Right lobe of liver (tissue), 6 donors: Measurements from ENCODE around the gene PARP15. TPM values are rescaled to one million over a fixed set of nuclear protein-coding genes. Genes with fewer than 3 reads are reported as not detected.

Experiments used
- ATAC-seq, 4 donors: fragments of 200-7000 bp; cut with Tn5 transposase; one replicate each; pipeline ENCODE4 v1.9.1; 2020; ENCODE audit warnings: mild to moderate bottlenecking in 4 of 4, moderate library complexity in 4 of 4
- DNase-seq, 3 donors: peaks; one replicate each; pipeline ENCODE4 v3.0.0-alpha.2; 2020
- H3K27ac ChIP-seq, 3 donors: fragments of 200-600 bp; one replicate each; pipeline ENCODE4 v1.8.0; 2022
- H3K27me3 ChIP-seq, 2 donors: fragments of 200-600 bp; one replicate each; pipeline ENCODE4 v1.8.0; 2022
- H3K36me3 ChIP-seq, 4 donors: fragments of 200-600 bp; sonication (generic) in 1 of 4; one replicate each; pipeline versions ENCODE4 v1.5.1 to v1.8.0; 2017 to 2022; ENCODE audit warnings: control low read depth in 1 of 4
- H3K4me1 ChIP-seq, 4 donors: fragments of 200-600 bp; sonication (generic) in 1 of 4; one replicate each; pipeline versions ENCODE4 v1.5.1 to v1.8.0; 2017 to 2022; ENCODE audit warnings: control low read depth in 1 of 4
- H3K4me3 ChIP-seq, 3 donors: fragments of 200-600 bp; one replicate each; pipeline ENCODE4 v1.8.0; 2022
- H3K9me3 ChIP-seq, 4 donors: fragments of 200-600 bp; sonication (generic) in 1 of 4; one replicate each; pipeline versions ENCODE4 v1.5.1 to v1.8.0; 2017 to 2022; ENCODE audit warnings: control low read depth in 1 of 4
- POLR2A ChIP-seq: fragments of 450-650 bp; IDR thresholded peaks from one replicate; pipeline ENCODE4 v1.6.1; 2017; ENCODE audit warnings: antibody characterized with exemption, mild to moderate bottlenecking
- WGBS: methylation state at CpG from one replicate; pipeline ENCODE4 v1.1.6; 2018; ENCODE audit warnings: low coverage, low lambda C conversion rate; ENCODE audit not compliant: insufficient coverage; ENCODE audit errors: missing lambda C conversion rate; 5-methylcytosine and 5-hydroxymethylcytosine counted together
- intact Hi-C, 2 donors: fragments of 100-400 bp; cut with DNase I; formaldehyde crosslinking; loops; one replicate each; pipeline versions ENCODE4 v1.11.2 to v1.14.1; 2022
- total RNA-seq, 6 experiments: library from RNA; depleted of rRNA in 2 of 6; stranded (reverse); fragments of >200 nt in 2 of 6; fragmentation: NEBNext Ultra II Directional in 3 of 6; extraction: Animal tissue kit (Norgen Biotek cat#: 25700) in 3 of 6; gene quantifications; one replicate each; pipeline versions ENCODE4 v1.1.0 to v1.2.4, GENCODE V29; 2016 to 2023
- TF ChIP-seq, protein P1 (sequence below), 4 donors: fragments of 200-600 bp in 3 of 4; fragments of 450-650 bp in 1 of 4; IDR thresholded peaks; one replicate each; pipeline versions ENCODE4 v1.5.1 to v1.8.0; 2016 to 2022; ENCODE audit warnings: antibody characterized with exemption in 4 of 4, mild to moderate bottlenecking in 2 of 4
- donor health status: DM: no; HTN: yes; CAD: no.
- donor health status: DM: no; HTN: no; CAD: no.
- donor health status: DM: no; HTN: no; CAD: no.
- donor health status: DM: no; HTN: yes; CAD: no.
- donor health status: DM: no; HTN: yes; CAD: no.

The PARP15 gene
- total RNA-seq, 6 experiments from 2014 or later = 0.37 to 1.5 (median 1.3) TPM

DNA sequence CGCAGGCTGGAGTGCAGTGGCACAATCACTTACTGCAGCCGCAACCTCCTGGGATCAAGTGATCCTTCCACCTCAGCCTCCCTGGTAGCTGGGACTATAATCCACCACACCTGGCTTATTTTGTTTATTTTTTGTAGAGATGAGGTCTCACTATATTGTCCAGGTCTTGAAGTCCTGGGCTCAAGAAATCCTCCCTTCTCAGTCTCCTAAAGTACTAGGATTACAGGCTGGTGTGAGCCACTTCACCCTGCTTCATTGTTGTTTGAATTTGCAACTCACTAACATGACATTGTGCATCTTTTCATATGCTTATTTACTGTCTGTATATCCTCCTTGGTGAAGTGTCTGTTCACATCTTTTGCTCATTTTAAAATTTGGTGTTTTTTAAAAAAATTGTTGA, 10.1 kb downstream of the PARP15 start:
- intact Hi-C loops = no loop called here
- Histone ChIP-seq H3K4me3 (no peak overlapping the region), H3K9me3 (no peaks in the 10 kb centered on the region), H3K27me3 (no peaks in the 10 kb centered on the region), H3K36me3 (no peaks in the 10 kb centered on the region), H3K27ac (no peak overlapping the region), H3K4me1 (peaks cover 0 to 3% (median 0%) of the 10 kb centered on the region in 4 donors)
- WGBS = 94% methylated on average over 2 of the region's 2 CpGs
- ATAC-seq (no peak), DNase-seq (no peak)
- TF ChIP-seq, protein P1, sequence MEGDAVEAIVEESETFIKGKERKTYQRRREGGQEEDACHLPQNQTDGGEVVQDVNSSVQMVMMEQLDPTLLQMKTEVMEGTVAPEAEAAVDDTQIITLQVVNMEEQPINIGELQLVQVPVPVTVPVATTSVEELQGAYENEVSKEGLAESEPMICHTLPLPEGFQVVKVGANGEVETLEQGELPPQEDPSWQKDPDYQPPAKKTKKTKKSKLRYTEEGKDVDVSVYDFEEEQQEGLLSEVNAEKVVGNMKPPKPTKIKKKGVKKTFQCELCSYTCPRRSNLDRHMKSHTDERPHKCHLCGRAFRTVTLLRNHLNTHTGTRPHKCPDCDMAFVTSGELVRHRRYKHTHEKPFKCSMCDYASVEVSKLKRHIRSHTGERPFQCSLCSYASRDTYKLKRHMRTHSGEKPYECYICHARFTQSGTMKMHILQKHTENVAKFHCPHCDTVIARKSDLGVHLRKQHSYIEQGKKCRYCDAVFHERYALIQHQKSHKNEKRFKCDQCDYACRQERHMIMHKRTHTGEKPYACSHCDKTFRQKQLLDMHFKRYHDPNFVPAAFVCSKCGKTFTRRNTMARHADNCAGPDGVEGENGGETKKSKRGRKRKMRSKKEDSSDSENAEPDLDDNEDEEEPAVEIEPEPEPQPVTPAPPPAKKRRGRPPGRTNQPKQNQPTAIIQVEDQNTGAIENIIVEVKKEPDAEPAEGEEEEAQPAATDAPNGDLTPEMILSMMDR (IDR thresholded peaks at IDR 0.05) = no peak
- no peak for TF ChIP-seq POLR2A

DNA sequence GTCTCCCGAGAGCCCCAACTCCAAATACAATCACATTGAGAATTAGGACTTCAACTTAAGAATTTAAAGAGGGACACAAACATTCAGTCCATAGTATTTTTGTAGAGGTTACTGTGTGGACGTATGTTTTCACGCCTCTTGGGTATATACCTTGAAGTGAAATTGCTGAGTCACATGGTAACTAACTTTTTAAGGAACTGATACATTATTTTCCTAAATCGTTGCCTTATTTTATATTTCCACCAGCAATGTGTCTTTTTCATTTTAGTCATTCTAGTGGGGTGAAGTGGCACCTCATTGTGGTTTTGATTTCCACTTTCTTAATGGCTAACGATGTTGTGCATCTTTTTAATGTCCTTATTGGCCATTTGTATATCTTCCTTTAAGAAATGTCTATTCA, 11.8 kb downstream of the PARP15 start:
- no peak overlapping the region for H3K4me3 ChIP-seq
- H3K27ac ChIP-seq = no peak overlapping the region
- DNase-seq (no peak), ATAC-seq (no peak)
- TF ChIP-seq POLR2A = no peak
- TF ChIP-seq, protein P1 (IDR thresholded peaks at IDR 0.05) = no peak
- peaks cover 0 to 3% (median 0%) of the 10 kb centered on the region in 4 donors for H3K4me1 ChIP-seq
- intact Hi-C loops = no loop called here
- H3K9me3 ChIP-seq = no peaks in the 10 kb centered on the region
- WGBS = 69% methylated on average over 5 of the region's 5 CpGs
- H3K36me3 ChIP-seq = no peaks in the 10 kb centered on the region
- H3K27me3 ChIP-seq = no peaks in the 10 kb centered on the region

DNA sequence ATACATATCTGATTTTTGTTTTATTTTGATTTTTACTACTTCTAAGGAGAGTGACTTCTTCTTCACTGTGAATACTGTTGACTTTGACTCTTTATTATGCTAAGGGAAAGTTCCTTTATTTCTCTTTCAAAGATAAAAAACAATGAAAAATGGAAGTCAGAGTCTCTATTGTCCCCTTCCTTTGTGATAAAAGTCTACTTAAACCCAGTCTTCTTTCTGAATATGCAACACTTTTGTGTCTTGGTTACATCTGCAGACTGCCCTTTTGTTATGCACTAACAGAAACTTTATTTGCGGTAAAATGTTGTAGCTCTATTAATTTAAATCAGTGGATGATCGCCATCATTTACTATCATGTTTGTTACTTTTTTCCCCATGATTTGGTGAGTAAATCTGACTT, 13.2 kb downstream of the PARP15 start:
- intact Hi-C loops = no loop called here
- H3K27ac ChIP-seq = no peak overlapping the region
- H3K27me3 ChIP-seq = no peaks in the 10 kb centered on the region
- H3K9me3 ChIP-seq = no peaks in the 10 kb centered on the region
- DNase-seq (no peak), ATAC-seq (no peak)
- H3K36me3 ChIP-seq = no peaks in the 10 kb centered on the region
- H3K4me3 ChIP-seq = no peak overlapping the region
- no peaks in the 10 kb centered on the region for H3K4me1 ChIP-seq
- TF ChIP-seq, protein P1 (IDR thresholded peaks at IDR 0.05) = no peak
- no peak for TF ChIP-seq POLR2A
- WGBS = 100% methylated on average over 2 of the region's 2 CpGs

DNA sequence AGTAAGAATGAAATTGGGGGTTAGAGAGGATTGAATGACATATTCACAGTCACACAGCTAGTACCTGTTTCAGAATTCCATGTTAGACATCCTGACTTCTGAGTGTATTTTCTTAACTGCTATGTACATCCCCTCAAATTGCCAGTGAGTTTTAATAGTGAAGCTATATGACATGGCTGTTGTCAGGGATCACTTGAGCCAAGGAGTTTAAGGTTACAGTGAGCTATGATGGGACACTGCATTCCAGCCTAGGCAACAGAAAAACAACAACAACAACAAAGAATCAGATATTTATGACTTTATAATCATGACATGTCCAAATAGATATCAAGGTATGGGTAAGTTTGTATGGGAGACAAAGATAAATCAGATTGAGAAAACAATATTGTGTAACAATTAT, 16.6 kb downstream of the PARP15 start:
- H3K4me1 ChIP-seq = no peaks in the 10 kb centered on the region
- no peaks in the 10 kb centered on the region for H3K27me3 ChIP-seq
- no peak overlapping the region for H3K27ac ChIP-seq
- H3K9me3 ChIP-seq = no peaks in the 10 kb centered on the region
- intact Hi-C loops = no loop called here
- no peak overlapping the region for H3K4me3 ChIP-seq
- H3K36me3 ChIP-seq = no peaks in the 10 kb centered on the region
- DNase-seq (no peak), ATAC-seq (no peak)
- TF ChIP-seq POLR2A = no peak
- TF ChIP-seq, protein P1 (IDR thresholded peaks at IDR 0.05) = no peak

DNA sequence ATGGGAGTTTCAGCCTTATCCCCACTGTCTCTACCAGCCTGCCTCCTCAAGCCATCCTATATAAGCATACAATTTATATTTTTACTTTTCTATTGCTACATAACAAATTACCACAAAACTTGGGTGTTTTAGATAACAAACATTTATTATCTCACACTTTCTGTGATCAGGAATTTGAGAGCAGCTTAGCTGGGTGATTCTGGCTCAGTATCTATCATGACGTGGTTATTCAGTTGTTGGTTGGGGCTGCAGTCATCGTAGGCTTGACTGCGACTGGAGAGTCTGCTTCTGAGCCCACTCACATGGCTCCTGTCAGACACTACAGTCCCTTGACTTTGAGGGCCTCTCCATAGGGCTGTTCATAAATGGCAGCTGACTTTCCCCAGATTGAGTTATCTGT, 20.7 kb downstream of the PARP15 start:
- WGBS = 50% methylated on average over 1 of the region's 3 CpGs
- no peak overlapping the region for H3K4me3 ChIP-seq
- no peaks in the 10 kb centered on the region for H3K4me1 ChIP-seq
- no peaks in the 10 kb centered on the region for H3K9me3 ChIP-seq
- H3K27ac ChIP-seq = no peak overlapping the region
- no peak for DNase-seq
- H3K36me3 ChIP-seq = no peaks in the 10 kb centered on the region
- ATAC-seq = no peak
- H3K27me3 ChIP-seq = no peaks in the 10 kb centered on the region
- intact Hi-C loops = no loop called here
- TF ChIP-seq, protein P1 (IDR thresholded peaks at IDR 0.05) = no peak
- no peak for TF ChIP-seq POLR2A
